Breast epithelium (tissue), 3 donors: Measurements from ENCODE around the gene SFXN5.

ENCODE experiments used
- CTCF ChIP-seq, 3 donors: fragments of 450-650 bp; IDR thresholded peaks; one replicate each; pipeline ENCODE4 v1.5.1; 2016 to 2017; ENCODE audit warnings: antibody characterized with exemption in 3 of 3, mild to moderate bottlenecking in 3 of 3, moderate library complexity in 3 of 3
- POLR2A ChIP-seq: fragments of 450-650 bp; IDR thresholded peaks from one replicate; pipeline ENCODE4 v1.6.1; 2016; ENCODE audit warnings: antibody characterized with exemption, mild to moderate bottlenecking, moderate library complexity

GRCh38 chr2:73053316-73054114 is 18.0 kb downstream of the SFXN5 start:
- TF ChIP-seq CTCF (IDR thresholded peaks at IDR 0.05), result no peak
- no peak for TF ChIP-seq POLR2A
